HG03108 (cell line): ENCODE data around the gene IVNS1ABP.
A peak's percentile ranks its signal among the peaks of the same experiment; 100 is the strongest.
"Not testable (repeated sequence)": the region's sequence is repeated elsewhere in the genome, so short reads cannot be mapped to it uniquely, and the experiment has no call there.

Source experiments
- ATAC-seq: cut with Tn5 transposase; IDR thresholded peaks from one replicate; pipeline ENCODE4 v1.9.1; 2021; ENCODE audit warnings: moderate library complexity; ENCODE audit not compliant: unreplicated experiment

The IVNS1ABP gene

GRCh38 chr1:185317034-185317885, at the start of gene IVNS1ABP:
IVNS1ABP (minus strand) TSS chr1:185317243; CDS start chr1:185309493, 7,750 bp downstream.
- ATAC-seq, result peak; percentile 68

- ATAC-seq, result no peak
Observed at GRCh38 chr1:185365951-185366350, 48.9 kb upstream of the IVNS1ABP start.

- ATAC-seq, result not testable (repeated sequence)
Observed at GRCh38 chr1:185364528-185364927, 47.5 kb upstream of the IVNS1ABP start.

GRCh38 chr1:185363205-185363604, 46.2 kb upstream of the IVNS1ABP start:
- ATAC-seq, result no peak

GRCh38 chr1:185360714-185361113, 43.7 kb upstream of the IVNS1ABP start:
- ATAC-seq, result no peak

GRCh38 chr1:185358957-185359356, 41.9 kb upstream of the IVNS1ABP start:
- no peak for ATAC-seq

GRCh38 chr1:185355947-185356346, 38.9 kb upstream of the IVNS1ABP start:
- no peak for ATAC-seq

GRCh38 chr1:185353124-185353523, 36.1 kb upstream of the IVNS1ABP start:
- ATAC-seq, result no peak

- no peak for ATAC-seq
Observed at GRCh38 chr1:185351734-185352466, 34.9 kb upstream of the IVNS1ABP start.

- no peak for ATAC-seq
Observed at GRCh38 chr1:185350027-185350442, 33.0 kb upstream of the IVNS1ABP start.

- ATAC-seq, result no peak
Observed at GRCh38 chr1:185349556-185349955, 32.5 kb upstream of the IVNS1ABP start.

- no peak for ATAC-seq
Observed at GRCh38 chr1:185348985-185349384, 31.9 kb upstream of the IVNS1ABP start.

GRCh38 chr1:185348296-185348695, 31.3 kb upstream of the IVNS1ABP start:
- ATAC-seq, result no peak

GRCh38 chr1:185345913-185346720, 29.1 kb upstream of the IVNS1ABP start:
- ATAC-seq, result no peak

- no peak for ATAC-seq
Observed at GRCh38 chr1:185343306-185343705, 26.3 kb upstream of the IVNS1ABP start.

GRCh38 chr1:185342672-185343259, 25.7 kb upstream of the IVNS1ABP start:
- no peak for ATAC-seq

GRCh38 chr1:185342017-185342416, 25.0 kb upstream of the IVNS1ABP start:
- ATAC-seq, result no peak

- ATAC-seq, result no peak
Observed at GRCh38 chr1:185341196-185341781, 24.2 kb upstream of the IVNS1ABP start.

GRCh38 chr1:185338719-185339622, 21.9 kb upstream of the IVNS1ABP start:
- ATAC-seq, result peak; percentile 93
